HCT116 (cell line): ENCODE results near the gene CCP110. TPM values are rescaled to one million over a fixed set of nuclear protein-coding genes. Genes with fewer than 3 reads are reported as not detected.

Experiments
- ATAC-seq: fragments of 200-7000 bp; cut with Tn5 transposase; 2 replicates; pipeline ENCODE4 v1.9.1; 2020; ENCODE audit warnings: mild to moderate bottlenecking, moderate library complexity
- BruUV-seq: library from RNA; stranded (reverse); fragments of 400-500 nt; replicated peaks from 2 replicates; lab custom pipeline; 2021; lab: Mats Ljungman, UMichigan
- CTCF ChIA-PET: fragments of 300-600 bp; sonication (Branson Sonifier 250); formaldehyde crosslinking; loops from one replicate; lab custom pipeline; 2021; ENCODE audit warnings: antibody characterized with exemption; lab: Charles Lee
- POLR2A ChIA-PET: fragments of 300-600, 350-600 bp; sonication (Branson Sonifier 250); formaldehyde crosslinking; loops from one replicate; lab custom pipeline; 2021; ENCODE audit warnings: antibody characterized with exemption; lab: Charles Lee
- RAD21 ChIA-PET, 2 experiments: fragments of 300-600 bp; sonication (Branson Sonifier 250); formaldehyde crosslinking; loops; one replicate each; lab custom pipeline; 2023; ENCODE audit warnings: low total read pairs in 2 of 2; ENCODE audit not compliant: uncharacterized antibody in 2 of 2, unreplicated experiment in 2 of 2, low non-redundant PET in 1 of 2; lab: Charles Lee
- DNase-seq: peaks from one replicate; pipeline ENCODE4 v3.0.0-alpha.2; 2010; ENCODE audit warnings: low read depth, low spot score
- H2AFZ ChIP-seq: fragments of 200-600 bp; shearing (Covaris generic), sonication (generic); 2 replicates; pipeline ENCODE4 v1.6.1; 2017; ENCODE audit warnings: low read depth, mixed run types, mixed read lengths, antibody characterized with exemption, low read length; ENCODE audit not compliant: poor library complexity, severe bottlenecking
- H3K27ac ChIP-seq: 2 replicates; pipeline ENCODE4 v1.5.1; 2012; ENCODE audit warnings: low read depth, low read length
- H3K27me3 ChIP-seq: fragments of 200-600 bp; sonication (generic); 2 replicates; pipeline ENCODE4 v1.6.1; 2016; ENCODE audit warnings: mixed run types, low read length, mixed read lengths; ENCODE audit not compliant: insufficient read depth
- H3K36me3 ChIP-seq, 2 experiments: fragments of 200-500 bp in 1 of 2; fragments of 200-600 bp in 1 of 2; sonication (Bioruptor generic) in 1 of 2; sonication (generic) in 1 of 2; 2 replicates each; pipeline versions ENCODE4 v1.5.1 to v1.6.1; 2014 to 2016; ENCODE audit warnings: low read length in 2 of 2, inconsistent platforms in 1 of 2, mixed read lengths in 1 of 2, mixed run types in 1 of 2; ENCODE audit not compliant: insufficient read depth in 2 of 2, control insufficient read depth in 1 of 2
- H3K4me1 ChIP-seq, 2 experiments: fragments of 200-600 bp in 1 of 2; sonication (generic) in 1 of 2; 2 replicates each; pipeline versions ENCODE4 v1.5.1 to v1.6.1; 2012 to 2017; ENCODE audit warnings: low read length in 2 of 2, inconsistent platforms in 1 of 2, mild to moderate bottlenecking in 1 of 2, mixed read lengths in 1 of 2, mixed run types in 1 of 2, moderate library complexity in 1 of 2; ENCODE audit not compliant: insufficient read depth in 2 of 2, control insufficient read depth in 1 of 2
- H3K4me2 ChIP-seq: fragments of 200-600 bp; sonication (generic); 2 replicates; pipeline ENCODE4 v1.6.1; 2017; ENCODE audit warnings: mixed run types, low read length, mixed read lengths
- H3K4me3 ChIP-seq, 2 experiments: fragments of 200-600 bp in 1 of 2; sonication (generic) in 1 of 2; replicated peaks in 1 of 2; 2 replicates each; pipeline ENCODE4 v1.5.1; 2011 to 2016; ENCODE audit warnings: low read length in 2 of 2, control low read depth in 1 of 2, low read depth in 1 of 2, mild to moderate bottlenecking in 1 of 2, mixed read lengths in 1 of 2, mixed run types in 1 of 2
- H3K79me2 ChIP-seq: fragments of 200-600 bp; sonication (generic); 2 replicates; pipeline ENCODE4 v1.6.1; 2017; ENCODE audit warnings: mild to moderate bottlenecking, mixed run types, low read length, moderate library complexity, mixed read lengths; ENCODE audit not compliant: insufficient read depth
- H3K9ac ChIP-seq: fragments of 200-600 bp; sonication (generic); 2 replicates; pipeline ENCODE4 v1.6.1; 2016; ENCODE audit warnings: low read length, mixed read lengths
- H3K9me2 ChIP-seq: fragments of 200-600 bp; sonication (generic), shearing (Covaris generic); 2 replicates; pipeline ENCODE4 v1.6.1; 2017; ENCODE audit warnings: mixed run types, mild to moderate bottlenecking, moderate library complexity; ENCODE audit not compliant: insufficient read depth
- H3K9me3 ChIP-seq, 2 experiments: fragments of 200-500 bp in 1 of 2; fragments of 200-600 bp in 1 of 2; sonication (Bioruptor generic) in 1 of 2; sonication (generic) in 1 of 2; 2 replicates each; pipeline ENCODE4 v1.6.1; 2014 to 2017; ENCODE audit warnings: low read length in 2 of 2, mixed read lengths in 2 of 2, inconsistent platforms in 1 of 2, low read depth in 1 of 2, mild to moderate bottlenecking in 1 of 2, mixed run types in 1 of 2, moderate library complexity in 1 of 2; ENCODE audit not compliant: control insufficient read depth in 1 of 2, insufficient read depth in 1 of 2
- H4K20me1 ChIP-seq: fragments of 200-600 bp; sonication (generic), shearing (Covaris generic); 2 replicates; pipeline ENCODE4 v1.6.1; 2017; ENCODE audit warnings: mixed run types, mild to moderate bottlenecking, moderate library complexity; ENCODE audit not compliant: insufficient read depth
- CBX3 ChIP-seq: IDR thresholded peaks from 2 replicates; pipeline ENCODE4 v1.6.1; 2012; ENCODE audit warnings: low read depth
- CEBPB ChIP-seq: IDR thresholded peaks from 2 replicates; pipeline ENCODE4 v1.6.1; 2012; ENCODE audit warnings: low read depth
- EZH2 ChIP-seq: fragments of 200-600 bp; sonication (generic); IDR thresholded peaks from 2 replicates; pipeline ENCODE4 v1.6.1; 2017; ENCODE audit warnings: antibody characterized with exemption, mixed run types
- EZH2phosphoT487 ChIP-seq: fragments of 200-600 bp; IDR thresholded peaks from 2 replicates; pipeline ENCODE4 v1.6.1; 2018; ENCODE audit warnings: antibody characterized with exemption, borderline replicate concordance
- FOSL1 ChIP-seq: IDR thresholded peaks from 2 replicates; pipeline ENCODE4 v1.6.1; 2012; ENCODE audit warnings: low read depth
- JUND ChIP-seq: IDR thresholded peaks from 2 replicates; pipeline ENCODE4 v1.6.1; 2012
- POLR2A ChIP-seq: IDR thresholded peaks from 2 replicates; pipeline ENCODE4 v1.7.0; 2011; ENCODE audit warnings: borderline replicate concordance; ENCODE audit not compliant: insufficient read depth, insufficient read length; ENCODE audit errors: extremely low read depth
- POLR2AphosphoS5 ChIP-seq: IDR thresholded peaks from 2 replicates; pipeline ENCODE4 v1.6.1; 2011; ENCODE audit warnings: mild to moderate bottlenecking, low read depth, low read length, moderate library complexity
- RAD21 ChIP-seq: IDR thresholded peaks from 2 replicates; pipeline ENCODE4 v1.6.1; 2012; ENCODE audit warnings: low read depth, mild to moderate bottlenecking
- SP1 ChIP-seq: IDR thresholded peaks from 2 replicates; pipeline ENCODE4 v1.6.1; 2012; ENCODE audit warnings: low read depth
- SRF ChIP-seq: IDR thresholded peaks from 2 replicates; pipeline ENCODE4 v1.6.1; 2012; ENCODE audit warnings: low read depth
- intact Hi-C: fragments of 100-400 bp; cut with micrococcal nuclease; formaldehyde crosslinking; loops from 2 replicates; pipeline ENCODE4 v1.10.0; 2022
- total RNA-seq: library from RNA; stranded (reverse); gene quantifications from one replicate; pipeline ENCODE4 v1.2.1, GENCODE V29; 2021; ENCODE audit not compliant: unreplicated experiment
- TF ChIP-seq, protein P1 (sequence below), 3 experiments: fragments of 200-600 bp in 1 of 3; sonication (generic) in 1 of 3; IDR thresholded peaks in 2 of 3; conservative IDR thresholded peaks in 1 of 3; 2 replicates each; pipeline ENCODE4 v1.5.1; 2012 to 2017; ENCODE audit warnings: low read depth in 2 of 3, low read length in 2 of 3, antibody characterized with exemption in 1 of 3, borderline replicate concordance in 1 of 3, control low read depth in 1 of 3, mild to moderate bottlenecking in 1 of 3, mixed read lengths in 1 of 3, mixed run types in 1 of 3, moderate library complexity in 1 of 3; ENCODE audit not compliant: insufficient read depth in 1 of 3
- TF ChIP-seq, protein P2 (sequence below): IDR thresholded peaks from 2 replicates; pipeline ENCODE4 v1.6.1; 2012

Gene CCP110
- total RNA-seq, 1 experiment from 2014 or later, result 21.4 TPM

DNA sequence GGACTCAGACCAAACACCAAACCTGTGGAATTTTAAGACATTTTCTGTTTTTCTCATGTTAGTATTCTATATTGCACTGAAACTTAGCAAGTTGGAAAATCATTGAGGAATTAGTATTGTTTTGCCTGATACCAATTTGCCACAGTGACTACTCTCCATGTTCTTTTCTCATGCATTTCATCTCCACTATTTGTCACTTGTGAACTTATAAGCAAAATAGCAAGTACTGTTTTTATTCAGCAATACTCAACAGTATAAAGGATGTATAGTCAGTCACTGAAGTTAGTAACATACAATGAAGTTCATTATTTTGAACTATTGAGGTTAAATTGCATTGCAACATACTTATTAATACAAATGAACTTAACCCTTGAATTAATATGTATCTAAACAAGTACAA is 25.9 kb downstream of the CCP110 start:
- no TSS peak for BruUV-seq
- TF ChIP-seq EZH2phosphoT487 (no peak), JUND (no peak), SRF (no peak), SP1 (no peak), CEBPB (no peak), EZH2 (no peak), POLR2AphosphoS5 (no peak), RAD21 (no peak), FOSL1 (no peak), POLR2A (no peak), CBX3 (no peak)
- TF ChIP-seq, protein P1, sequence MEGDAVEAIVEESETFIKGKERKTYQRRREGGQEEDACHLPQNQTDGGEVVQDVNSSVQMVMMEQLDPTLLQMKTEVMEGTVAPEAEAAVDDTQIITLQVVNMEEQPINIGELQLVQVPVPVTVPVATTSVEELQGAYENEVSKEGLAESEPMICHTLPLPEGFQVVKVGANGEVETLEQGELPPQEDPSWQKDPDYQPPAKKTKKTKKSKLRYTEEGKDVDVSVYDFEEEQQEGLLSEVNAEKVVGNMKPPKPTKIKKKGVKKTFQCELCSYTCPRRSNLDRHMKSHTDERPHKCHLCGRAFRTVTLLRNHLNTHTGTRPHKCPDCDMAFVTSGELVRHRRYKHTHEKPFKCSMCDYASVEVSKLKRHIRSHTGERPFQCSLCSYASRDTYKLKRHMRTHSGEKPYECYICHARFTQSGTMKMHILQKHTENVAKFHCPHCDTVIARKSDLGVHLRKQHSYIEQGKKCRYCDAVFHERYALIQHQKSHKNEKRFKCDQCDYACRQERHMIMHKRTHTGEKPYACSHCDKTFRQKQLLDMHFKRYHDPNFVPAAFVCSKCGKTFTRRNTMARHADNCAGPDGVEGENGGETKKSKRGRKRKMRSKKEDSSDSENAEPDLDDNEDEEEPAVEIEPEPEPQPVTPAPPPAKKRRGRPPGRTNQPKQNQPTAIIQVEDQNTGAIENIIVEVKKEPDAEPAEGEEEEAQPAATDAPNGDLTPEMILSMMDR (IDR thresholded peaks at IDR 0.05 in 2 of 3, conservative IDR thresholded peaks at IDR 0.05 in 1 of 3; ENCODE audit: borderline replicate concordance in 1 of 3, insufficient read depth in 1 of 3, low read depth in 2 of 3, low read length in 2 of 3), result no peak
- TF ChIP-seq, protein P2, sequence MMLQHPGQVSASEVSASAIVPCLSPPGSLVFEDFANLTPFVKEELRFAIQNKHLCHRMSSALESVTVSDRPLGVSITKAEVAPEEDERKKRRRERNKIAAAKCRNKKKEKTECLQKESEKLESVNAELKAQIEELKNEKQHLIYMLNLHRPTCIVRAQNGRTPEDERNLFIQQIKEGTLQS, result no peak
- H3K9me3 ChIP-seq, result no peaks in the 10 kb centered on the region
- ChIA-PET RAD21 (no interaction called here), POLR2A (no interaction called here), CTCF (interaction anchor here (1.2 kb wide), 1 partner anchor 10 kb away, joined by 4 read pairs; no protein-coding TSS in a partner anchor)
- H3K4me1 ChIP-seq, result no peaks in the 10 kb centered on the region
- no peak for ATAC-seq
- no peaks in the 10 kb centered on the region for H3K79me2 ChIP-seq
- H4K20me1 ChIP-seq, result no peaks in the 10 kb centered on the region
- no peaks in the 10 kb centered on the region for H3K27me3 ChIP-seq
- intact Hi-C loops, result no loop called here
- no peak overlapping the region for H3K4me2 ChIP-seq
- no peak for DNase-seq
- H3K4me3 ChIP-seq, result no peak overlapping the region
- H3K9ac ChIP-seq, result no peak overlapping the region
- H2AFZ ChIP-seq, result no peak overlapping the region
- H3K36me3 ChIP-seq, result peaks cover 25% of the 10 kb centered on the region in 2 experiments
- no peaks in the 10 kb centered on the region for H3K9me2 ChIP-seq
- H3K27ac ChIP-seq, result no peak overlapping the region
